Stimulated activated naive CD8-positive, alpha-beta T cell treated with anti-CD3 and anti-CD28 coated beads, Interleukin-15, Interleukin-2, amounts not matched to agents 100 ng/mL and 50 ng/mL, for 24 hours (primary cell): ENCODE data around the gene IQCF6.

ENCODE experiments used
- H3K27ac Mint-ChIP-seq: one replicate; pipeline ENCODE4 v1.8.0; 2021; ENCODE audit warnings: mild to moderate bottlenecking, mixed read lengths
- H3K27me3 Mint-ChIP-seq: one replicate; pipeline ENCODE4 v1.8.0; 2021; ENCODE audit warnings: mixed read lengths
- H3K36me3 Mint-ChIP-seq: one replicate; pipeline ENCODE4 v1.8.0; 2021; ENCODE audit warnings: low read depth, mixed read lengths
- H3K4me1 Mint-ChIP-seq: one replicate; pipeline ENCODE4 v1.8.0; 2021; ENCODE audit warnings: low read depth, mixed read lengths
- H3K4me3 Mint-ChIP-seq: one replicate; pipeline ENCODE4 v1.8.0; 2021; ENCODE audit warnings: mild to moderate bottlenecking, mixed read lengths
- H3K9me3 Mint-ChIP-seq: one replicate; pipeline ENCODE4 v1.8.0; 2021; ENCODE audit warnings: mixed read lengths

Gene IQCF6

GRCh38 chr3:51779137-51779536, at the start of gene IQCF6:
TSS of gene IQCF6 (minus strand) at chr3:51779237. CDS start at chr3:51779224, 13 bp downstream.
- Mint-ChIP-seq H3K4me3 (no peak within 1 kb of the TSS), H3K27me3 (peaks cover 20% of the 10 kb centered on the region), H3K36me3 (no peaks in the 10 kb centered on the region), H3K4me1 (no peaks in the 10 kb centered on the region), H3K27ac (no peak within 1 kb of the TSS), H3K9me3 (no peaks in the 10 kb centered on the region)

GRCh38 chr3:51828297-51828696, 49.3 kb upstream of the IQCF6 start:
- no peak overlapping the region for H3K4me3 Mint-ChIP-seq
- H3K4me1 Mint-ChIP-seq, result peaks cover 3% of the 10 kb centered on the region
- peaks cover 22% of the 10 kb centered on the region for H3K9me3 Mint-ChIP-seq
- H3K36me3 Mint-ChIP-seq, result no peaks in the 10 kb centered on the region
- peaks cover 41% of the 10 kb centered on the region for H3K27me3 Mint-ChIP-seq
- no peak overlapping the region for H3K27ac Mint-ChIP-seq

- Mint-ChIP-seq H3K36me3 (no peaks in the 10 kb centered on the region), H3K27me3 (peaks cover 38% of the 10 kb centered on the region), H3K9me3 (peaks cover 3% of the 10 kb centered on the region), H3K4me3 (no peak overlapping the region), H3K27ac (no peak overlapping the region), H3K4me1 (peaks cover 4% of the 10 kb centered on the region)
Measured at GRCh38 chr3:51819709-51820406, 40.8 kb upstream of the IQCF6 start.

DNA sequence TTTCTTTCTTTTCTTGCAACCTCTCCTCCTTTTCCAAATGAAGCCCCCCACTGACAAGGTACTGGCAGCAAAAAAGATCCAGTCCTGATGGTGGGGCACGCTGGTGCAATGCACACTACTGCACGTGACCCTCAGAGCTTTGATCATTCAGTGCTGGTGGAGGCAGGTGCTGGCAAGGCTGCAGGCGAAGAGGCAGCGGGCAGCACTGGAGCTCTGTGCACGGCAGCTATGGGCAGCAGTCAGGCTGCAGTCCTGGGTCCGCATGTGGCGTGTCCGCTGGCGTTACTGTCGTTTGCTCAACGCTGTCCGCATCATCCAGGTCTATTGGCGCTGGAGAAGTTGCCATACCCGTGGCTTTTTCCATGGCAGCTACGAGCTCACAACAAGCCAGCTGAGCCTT, 40.1 kb upstream of the IQCF6 start:
- Mint-ChIP-seq H3K9me3 (peaks cover 3% of the 10 kb centered on the region), H3K36me3 (no peaks in the 10 kb centered on the region), H3K4me3 (no peak overlapping the region), H3K27ac (no peak overlapping the region), H3K4me1 (peaks cover 4% of the 10 kb centered on the region), H3K27me3 (peaks cover 34% of the 10 kb centered on the region)

GRCh38 chr3:51817375-51817774, 38.3 kb upstream of the IQCF6 start:
- Mint-ChIP-seq H3K4me3 (no peak overlapping the region), H3K27me3 (peaks cover 28% of the 10 kb centered on the region), H3K27ac (no peak overlapping the region), H3K4me1 (no peaks in the 10 kb centered on the region), H3K36me3 (no peaks in the 10 kb centered on the region), H3K9me3 (peaks cover 3% of the 10 kb centered on the region)

DNA sequence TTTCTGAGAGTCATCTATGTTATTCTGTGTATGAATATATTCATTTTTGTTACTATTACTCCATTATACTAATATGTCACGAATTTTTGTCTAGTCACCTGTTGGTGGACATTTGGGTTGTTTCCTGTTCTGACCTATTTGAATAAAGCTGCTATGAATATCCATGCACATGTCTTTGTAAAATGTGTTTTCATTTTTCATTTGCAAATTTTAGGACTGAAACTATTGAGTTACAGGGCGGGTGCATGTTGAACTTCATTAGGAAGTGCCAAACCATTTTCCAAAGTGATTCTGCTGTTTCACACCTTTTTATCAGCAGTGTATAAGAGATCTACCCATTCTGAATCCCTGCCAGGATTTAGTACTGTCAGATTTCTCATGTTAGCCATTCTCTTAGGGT, 37.7 kb upstream of the IQCF6 start:
- peaks cover 2% of the 10 kb centered on the region for H3K9me3 Mint-ChIP-seq
- H3K4me1 Mint-ChIP-seq, result no peaks in the 10 kb centered on the region
- no peak overlapping the region for H3K27ac Mint-ChIP-seq
- H3K27me3 Mint-ChIP-seq, result peaks cover 26% of the 10 kb centered on the region
- no peak overlapping the region for H3K4me3 Mint-ChIP-seq
- H3K36me3 Mint-ChIP-seq, result no peaks in the 10 kb centered on the region

GRCh38 chr3:51815614-51816013, 36.6 kb upstream of the IQCF6 start:
- peaks cover 24% of the 10 kb centered on the region for H3K27me3 Mint-ChIP-seq

DNA sequence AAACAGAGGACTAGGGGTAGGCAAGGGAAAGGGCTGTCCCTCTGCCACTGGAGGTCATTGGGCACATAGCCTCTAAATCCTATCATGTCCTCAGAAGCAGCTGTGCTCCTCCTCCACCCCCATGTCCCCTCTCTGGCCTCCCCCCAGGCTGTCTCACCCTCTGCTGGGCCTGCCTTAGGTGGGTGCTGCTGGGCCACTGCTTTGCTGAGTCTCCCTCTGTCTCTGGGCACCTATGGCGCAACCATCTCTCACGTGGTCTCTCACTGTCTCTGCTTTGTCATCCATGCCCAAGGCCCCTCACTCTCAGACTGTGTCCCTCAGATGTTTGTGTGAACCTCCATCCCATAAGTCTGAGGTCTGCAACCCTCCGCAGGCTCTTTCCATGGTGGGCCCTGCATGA, 35.0 kb upstream of the IQCF6 start:
- Mint-ChIP-seq H3K4me3 (no peak overlapping the region), H3K4me1 (no peaks in the 10 kb centered on the region), H3K9me3 (no peaks in the 10 kb centered on the region), H3K27ac (no peak overlapping the region), H3K27me3 (peaks cover 18% of the 10 kb centered on the region), H3K36me3 (no peaks in the 10 kb centered on the region)

More at GRCh38 chr3:51815614-51816013, 36.6 kb upstream of the IQCF6 start:
- no peaks in the 10 kb centered on the region for H3K36me3 Mint-ChIP-seq
- H3K4me3 Mint-ChIP-seq, result no peak overlapping the region
- no peaks in the 10 kb centered on the region for H3K4me1 Mint-ChIP-seq
- no peaks in the 10 kb centered on the region for H3K9me3 Mint-ChIP-seq
- H3K27ac Mint-ChIP-seq, result no peak overlapping the region

DNA sequence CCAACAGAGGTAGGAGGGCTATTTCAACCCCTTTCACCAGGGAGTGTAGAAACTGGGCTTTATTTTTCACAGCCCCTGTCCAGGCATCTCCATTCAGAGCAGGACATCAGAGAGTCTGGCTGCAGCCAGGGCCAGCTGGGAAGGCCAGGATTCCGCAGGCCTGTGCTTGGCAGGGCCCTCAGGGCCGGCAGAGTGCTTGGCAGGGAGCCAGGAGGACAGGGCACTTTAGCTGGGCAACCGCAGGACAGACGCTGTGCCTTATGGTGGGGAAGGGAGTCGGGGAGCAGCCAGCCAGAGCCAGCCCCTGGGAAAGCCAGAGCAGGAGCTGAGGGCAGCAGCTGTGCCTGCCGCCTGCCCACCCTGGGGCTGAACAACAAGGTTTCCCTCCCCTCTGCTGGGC, 34.5 kb upstream of the IQCF6 start:
- H3K27me3 Mint-ChIP-seq, result peaks cover 18% of the 10 kb centered on the region
- no peaks in the 10 kb centered on the region for H3K4me1 Mint-ChIP-seq
- no peak overlapping the region for H3K4me3 Mint-ChIP-seq
- no peak overlapping the region for H3K27ac Mint-ChIP-seq
- H3K36me3 Mint-ChIP-seq, result no peaks in the 10 kb centered on the region
- no peaks in the 10 kb centered on the region for H3K9me3 Mint-ChIP-seq

GRCh38 chr3:51808934-51809333, 29.9 kb upstream of the IQCF6 start:
- Mint-ChIP-seq H3K4me3 (no peak overlapping the region), H3K4me1 (no peaks in the 10 kb centered on the region), H3K36me3 (no peaks in the 10 kb centered on the region), H3K27ac (no peak overlapping the region), H3K27me3 (peaks cover 4% of the 10 kb centered on the region), H3K9me3 (no peaks in the 10 kb centered on the region)

- Mint-ChIP-seq H3K27me3 (peaks cover 11% of the 10 kb centered on the region), H3K36me3 (no peaks in the 10 kb centered on the region), H3K27ac (no peak overlapping the region), H3K4me1 (peaks cover 34% of the 10 kb centered on the region), H3K9me3 (no peaks in the 10 kb centered on the region), H3K4me3 (no peak overlapping the region)
Measured at GRCh38 chr3:51802106-51802703, 23.2 kb upstream of the IQCF6 start.

DNA sequence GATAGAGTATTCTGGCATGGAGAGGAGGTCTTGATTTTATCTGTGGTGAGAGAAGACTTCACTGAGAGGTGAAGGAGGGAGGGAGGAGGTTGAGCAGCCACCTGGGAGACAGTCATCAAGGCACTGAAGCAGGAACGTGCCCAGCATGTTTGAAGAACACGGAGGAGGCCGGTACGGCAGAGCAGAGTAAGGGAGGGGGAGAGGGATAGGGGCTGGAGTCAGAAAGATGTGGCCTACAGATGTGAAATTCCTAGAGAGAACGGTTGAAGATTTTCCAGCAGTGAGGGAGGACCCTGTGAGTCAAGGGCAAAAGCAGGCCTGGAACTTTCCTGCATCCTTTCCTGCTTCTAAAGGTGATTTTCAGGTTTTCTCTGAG, 21.7 kb upstream of the IQCF6 start:
- peaks cover 18% of the 10 kb centered on the region for H3K27me3 Mint-ChIP-seq
- peaks cover 45% of the 10 kb centered on the region for H3K4me1 Mint-ChIP-seq
- H3K27ac Mint-ChIP-seq, result no peak overlapping the region
- H3K36me3 Mint-ChIP-seq, result no peaks in the 10 kb centered on the region
- H3K9me3 Mint-ChIP-seq, result no peaks in the 10 kb centered on the region
- no peak overlapping the region for H3K4me3 Mint-ChIP-seq

GRCh38 chr3:51799879-51800749, 21.1 kb upstream of the IQCF6 start:
- Mint-ChIP-seq H3K9me3 (no peaks in the 10 kb centered on the region), H3K27me3 (peaks cover 22% of the 10 kb centered on the region), H3K4me3 (no peak overlapping the region), H3K27ac (no peak overlapping the region), H3K36me3 (no peaks in the 10 kb centered on the region), H3K4me1 (peaks cover 45% of the 10 kb centered on the region)

GRCh38 chr3:51798411-51798963, 19.4 kb upstream of the IQCF6 start:
- Mint-ChIP-seq H3K4me3 (no peak overlapping the region), H3K9me3 (no peaks in the 10 kb centered on the region), H3K27me3 (peaks cover 15% of the 10 kb centered on the region), H3K36me3 (no peaks in the 10 kb centered on the region), H3K27ac (peak overlapping the region; percentile 14), H3K4me1 (peaks cover 45% of the 10 kb centered on the region)

DNA sequence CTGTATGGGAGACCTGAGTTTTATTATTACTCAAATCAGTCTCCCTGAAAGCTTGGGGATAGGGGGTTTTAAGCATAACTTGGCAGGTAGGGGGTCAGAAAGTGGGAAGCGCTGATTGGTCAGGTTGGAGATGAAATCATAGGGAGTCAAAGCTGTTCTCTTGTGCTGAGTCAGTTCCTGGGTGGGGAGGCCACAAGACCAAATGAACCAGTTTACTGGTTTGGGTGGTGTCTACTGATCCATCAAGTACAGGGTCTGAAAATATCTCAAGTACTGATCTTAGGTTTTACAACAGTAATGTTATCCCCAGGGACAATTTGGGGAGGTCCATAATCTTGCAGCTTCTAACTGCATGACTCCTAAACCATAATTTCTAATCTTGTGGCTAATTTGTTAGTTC, 17.8 kb upstream of the IQCF6 start:
- Mint-ChIP-seq H3K4me1 (peaks cover 40% of the 10 kb centered on the region), H3K9me3 (no peaks in the 10 kb centered on the region), H3K27me3 (peaks cover 15% of the 10 kb centered on the region), H3K4me3 (no peak overlapping the region), H3K36me3 (no peaks in the 10 kb centered on the region), H3K27ac (no peak overlapping the region)
